Measurements from ENCODE around the gene CERT1. TPM values are rescaled to one million over a fixed set of nuclear protein-coding genes. Genes with fewer than 3 reads are reported as not detected.

Gene CERT1
- total RNA-seq, 1 experiment from 2014 or later, result 50.2 TPM

DNA sequence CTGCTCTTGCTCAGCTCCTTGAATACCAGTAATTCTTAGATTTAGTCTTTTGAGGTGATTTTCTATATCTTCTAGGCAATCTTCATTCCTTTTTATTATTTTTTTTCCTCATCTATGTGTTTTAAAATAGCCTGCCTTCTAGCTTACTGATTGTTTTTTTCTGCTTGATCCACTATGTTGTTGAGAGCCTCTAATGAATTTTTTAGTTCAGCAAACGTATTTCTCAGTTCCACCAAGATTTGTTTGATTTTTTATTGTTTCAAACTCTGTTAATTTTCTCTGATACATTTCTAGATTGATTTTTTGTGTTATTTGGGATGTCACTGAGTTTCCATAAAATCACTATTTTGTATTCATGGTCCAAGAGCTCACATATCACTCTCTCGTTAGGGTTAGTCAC is 9.8 kb upstream of the CERT1 start:
- Histone ChIP-seq H3K18ac (ENCODE audit: insufficient read length, low read depth, low read length) (no peak overlapping the region), H3K4ac (ENCODE audit: low read depth, low read length) (no peak overlapping the region), H2BK120ac (ENCODE audit: low read depth, low read length, poor library complexity, severe bottlenecking) (no peak overlapping the region), H3K9ac (ENCODE audit: extremely low read depth, insufficient read length, low read length) (no peak overlapping the region), H3K23ac (ENCODE audit: insufficient read length, low read depth, low read length) (no peak overlapping the region), H3K4me2 (ENCODE audit: insufficient read depth, insufficient read length, low read length) (no peak overlapping the region), H2AFZ (ENCODE audit: low read length) (no peak overlapping the region), H3K27me3 (ENCODE audit: insufficient read depth, low read length) (no peaks in the 10 kb centered on the region), H3K14ac (ENCODE audit: insufficient read depth, low read length) (no peak overlapping the region), H4K20me1 (ENCODE audit: control insufficient read depth, insufficient read depth, insufficient read length) (no peaks in the 10 kb centered on the region), H4K5ac (ENCODE audit: insufficient read length, low read depth, low read length) (no peak overlapping the region), H3K79me1 (ENCODE audit: insufficient read depth, low read depth, low read length, poor library complexity, severe bottlenecking) (peaks cover 6% of the 10 kb centered on the region), H2BK15ac (ENCODE audit: low read depth, low read length) (no peak overlapping the region), H3K79me2 (ENCODE audit: insufficient read depth, low read length) (peaks cover 2% of the 10 kb centered on the region; the same call in 1 of the 2 replicates), H3K56ac (ENCODE audit: insufficient read length, low read depth, low read length) (no peak overlapping the region), H3K23me2 (ENCODE audit: insufficient read length, low read depth, low read length, poor library complexity, severe bottlenecking) (no peaks in the 10 kb centered on the region), H2BK20ac (ENCODE audit: low read depth, low read length, poor library complexity, severe bottlenecking) (no peak overlapping the region), H4K8ac (replicated peaks; ENCODE audit: insufficient read length, low read depth, low read length) (no peak overlapping the region), H3K4me1 (ENCODE audit: insufficient read depth, low read length) (no peaks in the 10 kb centered on the region), H2BK5ac (ENCODE audit: insufficient read length, low read length) (no peak overlapping the region), H3T11ph (ENCODE audit: low read length) (no peak overlapping the region), H2AK5ac (ENCODE audit: insufficient read length, low read length) (no peak overlapping the region), H3K9me3 (ENCODE audit: control insufficient read depth, low read depth, low read length) (no peaks in the 10 kb centered on the region), H2BK12ac (ENCODE audit: insufficient read length, low read depth, low read length) (no peak overlapping the region), H4K91ac (ENCODE audit: insufficient read length, low read depth, low read length) (no peak overlapping the region), H3K27ac (ENCODE audit: insufficient read length, low read depth, low read length) (no peak overlapping the region)
- no peaks in the 10 kb centered on the region for H3K27me3 Mint-ChIP-seq (ENCODE audit: low read depth)
- H3K27ac Mint-ChIP-seq, result no peak overlapping the region
- no peak for DNase-seq
- H3K4me3 Mint-ChIP-seq, result no peak overlapping the region
- no CpG with 5 or more reads among the region's 2 CpGs for WGBS (ENCODE audit: extremely low coverage, insufficient read length, low lambda C conversion rate)
- H3K9me3 Mint-ChIP-seq, result peaks cover 12 to 18% of the 10 kb centered on the region in 2 experiments
- peaks cover 15 to 23% (median 17%) of the 10 kb centered on the region in 3 experiments for H3K36me3 Mint-ChIP-seq (ENCODE audit: insufficient read depth in 1 of 3, low read depth in 3 of 3)
- H3K4me1 Mint-ChIP-seq, result peaks cover 6 to 7% of the 10 kb centered on the region in 2 experiments; a peak in 3 of 4 replicates
- TF ChIP-seq, protein P1, sequence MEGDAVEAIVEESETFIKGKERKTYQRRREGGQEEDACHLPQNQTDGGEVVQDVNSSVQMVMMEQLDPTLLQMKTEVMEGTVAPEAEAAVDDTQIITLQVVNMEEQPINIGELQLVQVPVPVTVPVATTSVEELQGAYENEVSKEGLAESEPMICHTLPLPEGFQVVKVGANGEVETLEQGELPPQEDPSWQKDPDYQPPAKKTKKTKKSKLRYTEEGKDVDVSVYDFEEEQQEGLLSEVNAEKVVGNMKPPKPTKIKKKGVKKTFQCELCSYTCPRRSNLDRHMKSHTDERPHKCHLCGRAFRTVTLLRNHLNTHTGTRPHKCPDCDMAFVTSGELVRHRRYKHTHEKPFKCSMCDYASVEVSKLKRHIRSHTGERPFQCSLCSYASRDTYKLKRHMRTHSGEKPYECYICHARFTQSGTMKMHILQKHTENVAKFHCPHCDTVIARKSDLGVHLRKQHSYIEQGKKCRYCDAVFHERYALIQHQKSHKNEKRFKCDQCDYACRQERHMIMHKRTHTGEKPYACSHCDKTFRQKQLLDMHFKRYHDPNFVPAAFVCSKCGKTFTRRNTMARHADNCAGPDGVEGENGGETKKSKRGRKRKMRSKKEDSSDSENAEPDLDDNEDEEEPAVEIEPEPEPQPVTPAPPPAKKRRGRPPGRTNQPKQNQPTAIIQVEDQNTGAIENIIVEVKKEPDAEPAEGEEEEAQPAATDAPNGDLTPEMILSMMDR (conservative IDR thresholded peaks at IDR 0.05), result no peak

All from H9 (cell line).